Midbrain (tissue), 1 donor: ENCODE measurements around the gene ARHGEF16.
A peak's percentile ranks its signal among the peaks of the same experiment; 100 is the strongest.

Experiments
- DNase-seq: peaks from one replicate; lab custom pipeline; 2025; lab: John Stamatoyannopoulos, UW

Gene ARHGEF16

GRCh38 chr1:3438661-3439180 is 15.7 kb upstream of the ARHGEF16 start:
- DNase-seq, result no peak

- no peak for DNase-seq
Observed at GRCh38 chr1:3439346-3440299, 14.8 kb upstream of the ARHGEF16 start.

- no peak for DNase-seq
Observed at GRCh38 chr1:3440300-3440681, 14.2 kb upstream of the ARHGEF16 start.

- no peak for DNase-seq
Observed at GRCh38 chr1:3440711-3441409, 13.6 kb upstream of the ARHGEF16 start.

- DNase-seq, result peak; percentile 72
Observed at GRCh38 chr1:3441410-3441847, 13.0 kb upstream of the ARHGEF16 start.

- DNase-seq, result no peak
Observed at GRCh38 chr1:3441880-3442279, 12.6 kb upstream of the ARHGEF16 start.

- no peak for DNase-seq
Observed at GRCh38 chr1:3442331-3442730, 12.1 kb upstream of the ARHGEF16 start.

GRCh38 chr1:3442901-3443300 is 11.6 kb upstream of the ARHGEF16 start:
- no peak for DNase-seq

- DNase-seq, result peak; percentile 30
Observed at GRCh38 chr1:3443807-3444206, 10.7 kb upstream of the ARHGEF16 start.

- DNase-seq, result no peak
Observed at GRCh38 chr1:3444298-3444697, 10.2 kb upstream of the ARHGEF16 start.

GRCh38 chr1:3444736-3445135 is 9.7 kb upstream of the ARHGEF16 start:
- peak; percentile 20 for DNase-seq

- no peak for DNase-seq
Observed at GRCh38 chr1:3450202-3450863, 4.1 kb upstream of the ARHGEF16 start.

GRCh38 chr1:3450983-3451382 is 3.5 kb upstream of the ARHGEF16 start:
- DNase-seq, result no peak

- DNase-seq, result no peak
Observed at GRCh38 chr1:3451994-3452865, 2.2 kb upstream of the ARHGEF16 start.

- no peak for DNase-seq
Observed at GRCh38 chr1:3452866-3453175, 1.6 kb upstream of the ARHGEF16 start.

- DNase-seq, result peak; percentile 74
Observed at GRCh38 chr1:3453203-3453761, 1.2 kb upstream of the ARHGEF16 start.

GRCh38 chr1:3454811-3455618 is 550 bp downstream of the ARHGEF16 start:
- DNase-seq, result no peak

GRCh38 chr1:3455670-3456448 is 1.4 kb downstream of the ARHGEF16 start:
- no peak for DNase-seq

- no peak for DNase-seq
Observed at GRCh38 chr1:3456449-3456963, 2.0 kb downstream of the ARHGEF16 start.
